WTC11 (cell line): ENCODE data around the gene PEX10. TPM values are rescaled to one million over a fixed set of nuclear protein-coding genes. Genes with fewer than 3 reads are reported as not detected.

Source experiments
- ATAC-seq: fragments of 200-7000 bp; cut with Tn5 transposase; 2 replicates; pipeline ENCODE4 v1.10.0; 2021; ENCODE audit warnings: mild to moderate bottlenecking, moderate library complexity
- CTCF ChIA-PET: fragments of 300-600 bp; sonication (Branson Sonifier 250); formaldehyde crosslinking; loops from one replicate; lab custom pipeline; 2021; ENCODE audit warnings: antibody characterized with exemption; lab: Charles Lee
- POLR2A ChIA-PET: fragments of 350-600 bp; sonication (Branson Sonifier 250); formaldehyde crosslinking; loops from one replicate; lab custom pipeline; 2021; ENCODE audit warnings: antibody characterized with exemption; lab: Charles Lee
- DNase-seq: peaks from one replicate; pipeline ENCODE4 v3.0.0; 2021; ENCODE audit warnings: low spot score
- H3K27ac Mint-ChIP-seq: 2 replicates; pipeline ENCODE4 v1.8.0; 2021; ENCODE audit warnings: mixed read lengths
- H3K27me3 Mint-ChIP-seq: 2 replicates; pipeline ENCODE4 v1.8.0; 2021; ENCODE audit warnings: low read depth, mild to moderate bottlenecking, moderate library complexity, mixed read lengths
- H3K36me3 Mint-ChIP-seq: 2 replicates; pipeline ENCODE4 v1.8.0; 2021; ENCODE audit warnings: mixed read lengths
- H3K4me1 Mint-ChIP-seq: 2 replicates; pipeline ENCODE4 v1.8.0; 2022; ENCODE audit warnings: mixed read lengths
- H3K4me3 Mint-ChIP-seq: 2 replicates; pipeline ENCODE4 v1.8.0; 2021; ENCODE audit warnings: mild to moderate bottlenecking, moderate library complexity, mixed read lengths
- H3K9me3 Mint-ChIP-seq: 2 replicates; pipeline ENCODE4 v1.8.0; 2021; ENCODE audit warnings: mixed read lengths
- CREB1 ChIP-seq: sonication (generic); formaldehyde crosslinking; IDR thresholded peaks from 2 replicates; pipeline ENCODE4 v1.8.0; 2023; ENCODE audit warnings: mild to moderate bottlenecking, missing genetic modification reagents
- ESRRA ChIP-seq: sonication (generic); formaldehyde crosslinking; IDR thresholded peaks from 2 replicates; pipeline ENCODE4 v1.8.1; 2022; ENCODE audit warnings: mild to moderate bottlenecking, missing genetic modification reagents, borderline replicate concordance
- ETV6 ChIP-seq: sonication (generic); formaldehyde crosslinking; IDR thresholded peaks from 2 replicates; pipeline ENCODE4 v1.8.1; 2022; ENCODE audit warnings: mild to moderate bottlenecking, missing genetic modification reagents
- FOXK1 ChIP-seq: sonication (generic); formaldehyde crosslinking; IDR thresholded peaks from 2 replicates; pipeline ENCODE4 v1.8.0; 2022; ENCODE audit warnings: mild to moderate bottlenecking, moderate library complexity, missing genetic modification reagents
- FOXP1 ChIP-seq: sonication (generic); formaldehyde crosslinking; IDR thresholded peaks from 2 replicates; pipeline ENCODE4 v1.8.0; 2022; ENCODE audit warnings: missing genetic modification reagents, mild to moderate bottlenecking, moderate library complexity, borderline replicate concordance
- IRF2 ChIP-seq: sonication (generic); formaldehyde crosslinking; IDR thresholded peaks from 2 replicates; pipeline ENCODE4 v1.8.0; 2022; ENCODE audit warnings: low read depth, missing genetic modification reagents, borderline replicate concordance
- MXD4 ChIP-seq: fragments of 250-450 bp; sonication (Bioruptor Pico); IDR thresholded peaks from 2 replicates; pipeline ENCODE4 v1.8.0; 2021; ENCODE audit warnings: mild to moderate bottlenecking, moderate library complexity, borderline replicate concordance
- RELA ChIP-seq: sonication (generic); formaldehyde crosslinking; IDR thresholded peaks from 2 replicates; pipeline ENCODE4 v1.8.1; 2022; ENCODE audit warnings: missing genetic modification reagents, mild to moderate bottlenecking, borderline replicate concordance
- SOX15 ChIP-seq: fragments of 250-450 bp; sonication (Bioruptor Pico); IDR thresholded peaks from 2 replicates; pipeline ENCODE4 v1.9.0; 2021; ENCODE audit warnings: mild to moderate bottlenecking
- ZNF138 ChIP-seq: sonication (generic); formaldehyde crosslinking; conservative IDR thresholded peaks from 2 replicates; pipeline ENCODE4 v1.8.1; 2022; ENCODE audit warnings: mild to moderate bottlenecking, moderate library complexity, missing genetic modification reagents
- ZNF232 ChIP-seq: sonication (generic); formaldehyde crosslinking; IDR thresholded peaks from 2 replicates; pipeline ENCODE4 v1.8.0; 2022; ENCODE audit warnings: mild to moderate bottlenecking, missing genetic modification reagents
- total RNA-seq: library from RNA; stranded (reverse); gene quantifications from 3 replicates; pipeline ENCODE4 v1.2.3, GENCODE V29; 2021
- TF ChIP-seq, protein P1 (sequence below): sonication (generic); formaldehyde crosslinking; IDR thresholded peaks from 2 replicates; pipeline ENCODE4 v1.8.1; 2023; ENCODE audit warnings: mild to moderate bottlenecking, moderate library complexity, missing genetic modification reagents
- TF ChIP-seq, protein P2 (sequence below): sonication (generic); formaldehyde crosslinking; conservative IDR thresholded peaks from 2 replicates; pipeline ENCODE4 v1.8.1; 2023; ENCODE audit warnings: mild to moderate bottlenecking, low read depth, missing genetic modification reagents, moderate library complexity
- TF ChIP-seq, protein P3 (sequence below): sonication (generic); formaldehyde crosslinking; IDR thresholded peaks from 2 replicates; pipeline ENCODE4 v1.8.1; 2022; ENCODE audit warnings: mild to moderate bottlenecking, missing genetic modification reagents, moderate library complexity, borderline replicate concordance
- TF ChIP-seq, protein P4 (sequence below): sonication (generic); formaldehyde crosslinking; IDR thresholded peaks from 2 replicates; pipeline ENCODE4 v1.8.1; 2023; ENCODE audit warnings: mild to moderate bottlenecking, missing genetic modification reagents, moderate library complexity
- TF ChIP-seq, protein P5 (sequence below): sonication (generic); formaldehyde crosslinking; IDR thresholded peaks from 2 replicates; pipeline ENCODE4 v1.8.1; 2022; ENCODE audit warnings: low read depth, mild to moderate bottlenecking, moderate library complexity, missing genetic modification reagents, borderline replicate concordance
- TF ChIP-seq, protein P6 (sequence below): sonication (generic); formaldehyde crosslinking; IDR thresholded peaks from 2 replicates; pipeline ENCODE4 v1.8.1; 2023; ENCODE audit warnings: mild to moderate bottlenecking, missing genetic modification reagents, borderline replicate concordance

The PEX10 gene
- total RNA-seq, 1 experiment from 2014 or later = 29.3 TPM

DNA sequence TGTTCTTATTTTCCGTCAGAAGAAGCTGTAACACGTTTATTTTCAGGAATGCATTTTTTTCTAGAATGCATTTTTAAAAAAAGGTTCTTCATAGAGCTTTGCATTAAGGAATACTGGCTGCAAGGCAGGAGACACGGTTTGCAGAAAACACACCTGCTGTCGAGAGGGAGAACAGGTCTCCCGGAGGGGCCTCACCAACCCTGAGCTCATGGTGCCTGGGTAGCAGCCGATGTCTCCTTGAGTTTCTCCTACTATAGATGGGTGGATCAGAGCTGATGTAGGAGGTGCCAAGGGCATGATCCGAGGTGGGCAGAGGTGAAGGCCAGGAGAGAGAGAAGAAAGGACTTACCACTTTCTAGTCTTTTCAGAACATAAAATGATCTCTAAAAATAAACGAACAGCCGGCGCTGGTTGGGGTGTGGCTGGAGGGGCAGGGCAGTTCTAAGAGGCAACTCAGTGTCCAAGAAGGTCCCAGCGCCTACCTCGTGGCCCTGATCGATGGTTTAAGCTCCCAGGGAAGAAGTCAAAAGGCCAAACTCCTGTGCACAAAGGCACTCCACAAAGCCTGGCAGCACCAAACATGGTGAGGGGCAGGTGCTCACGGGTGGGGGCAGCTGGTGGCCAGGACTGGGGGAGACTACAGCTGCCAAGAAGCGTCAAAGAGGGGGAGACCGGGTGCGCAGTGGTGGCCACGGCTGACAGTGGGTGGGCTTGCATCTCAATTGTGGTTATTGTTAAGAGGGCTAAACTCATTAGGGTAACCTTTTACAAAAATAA is 33.2 kb downstream of the PEX10 start:
- H3K4me3 Mint-ChIP-seq = no peak overlapping the region
- H3K27ac Mint-ChIP-seq = no peak overlapping the region

More for the DNA sequence above, 33.2 kb downstream of the PEX10 start:
- ChIA-PET CTCF (interaction anchor here (0.7 to 6.4 kb wide), 3 partner anchors 180 to 205 kb away, joined by 3 to 170 read pairs (median 5); partner anchors contain the start of gene FAAP20), POLR2A (interaction anchor here (0.5 to 0.9 kb wide), 2 partner anchors 184 to 190 kb away, joined by 3 read pairs; partner anchors contain the start of gene FAAP20)
- Mint-ChIP-seq H3K36me3 (no peaks in the 10 kb centered on the region), H3K9me3 (no peaks in the 10 kb centered on the region), H3K4me1 (no peaks in the 10 kb centered on the region), H3K27me3 (no peaks in the 10 kb centered on the region)
- TF ChIP-seq, protein P1, sequence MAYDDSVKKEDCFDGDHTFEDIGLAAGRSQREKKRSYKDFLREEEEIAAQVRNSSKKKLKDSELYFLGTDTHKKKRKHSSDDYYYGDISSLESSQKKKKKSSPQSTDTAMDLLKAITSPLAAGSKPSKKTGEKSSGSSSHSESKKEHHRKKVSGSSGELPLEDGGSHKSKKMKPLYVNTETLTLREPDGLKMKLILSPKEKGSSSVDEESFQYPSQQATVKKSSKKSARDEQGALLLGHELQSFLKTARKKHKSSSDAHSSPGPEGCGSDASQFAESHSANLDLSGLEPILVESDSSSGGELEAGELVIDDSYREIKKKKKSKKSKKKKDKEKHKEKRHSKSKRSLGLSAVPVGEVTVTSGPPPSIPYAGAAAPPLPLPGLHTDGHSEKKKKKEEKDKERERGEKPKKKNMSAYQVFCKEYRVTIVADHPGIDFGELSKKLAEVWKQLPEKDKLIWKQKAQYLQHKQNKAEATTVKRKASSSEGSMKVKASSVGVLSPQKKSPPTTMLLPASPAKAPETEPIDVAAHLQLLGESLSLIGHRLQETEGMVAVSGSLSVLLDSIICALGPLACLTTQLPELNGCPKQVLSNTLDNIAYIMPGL (CRISPR knock-in tag) = no peak
- TF ChIP-seq MXD4 (CRISPR knock-in tag) (no peak), IRF2 (CRISPR knock-in tag) (no peak), RELA (CRISPR knock-in tag) (no peak), ZNF232 (CRISPR knock-in tag) (no peak), CREB1 (CRISPR knock-in tag) (no peak), FOXK1 (CRISPR knock-in tag) (no peak), SOX15 (CRISPR knock-in tag) (no peak), ETV6 (CRISPR knock-in tag) (no peak), FOXP1 (CRISPR knock-in tag) (no peak), ZNF138 (CRISPR knock-in tag) (no peak), ESRRA (CRISPR knock-in tag) (no peak)
- TF ChIP-seq, protein P2, sequence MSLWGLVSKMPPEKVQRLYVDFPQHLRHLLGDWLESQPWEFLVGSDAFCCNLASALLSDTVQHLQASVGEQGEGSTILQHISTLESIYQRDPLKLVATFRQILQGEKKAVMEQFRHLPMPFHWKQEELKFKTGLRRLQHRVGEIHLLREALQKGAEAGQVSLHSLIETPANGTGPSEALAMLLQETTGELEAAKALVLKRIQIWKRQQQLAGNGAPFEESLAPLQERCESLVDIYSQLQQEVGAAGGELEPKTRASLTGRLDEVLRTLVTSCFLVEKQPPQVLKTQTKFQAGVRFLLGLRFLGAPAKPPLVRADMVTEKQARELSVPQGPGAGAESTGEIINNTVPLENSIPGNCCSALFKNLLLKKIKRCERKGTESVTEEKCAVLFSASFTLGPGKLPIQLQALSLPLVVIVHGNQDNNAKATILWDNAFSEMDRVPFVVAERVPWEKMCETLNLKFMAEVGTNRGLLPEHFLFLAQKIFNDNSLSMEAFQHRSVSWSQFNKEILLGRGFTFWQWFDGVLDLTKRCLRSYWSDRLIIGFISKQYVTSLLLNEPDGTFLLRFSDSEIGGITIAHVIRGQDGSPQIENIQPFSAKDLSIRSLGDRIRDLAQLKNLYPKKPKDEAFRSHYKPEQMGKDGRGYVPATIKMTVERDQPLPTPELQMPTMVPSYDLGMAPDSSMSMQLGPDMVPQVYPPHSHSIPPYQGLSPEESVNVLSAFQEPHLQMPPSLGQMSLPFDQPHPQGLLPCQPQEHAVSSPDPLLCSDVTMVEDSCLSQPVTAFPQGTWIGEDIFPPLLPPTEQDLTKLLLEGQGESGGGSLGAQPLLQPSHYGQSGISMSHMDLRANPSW (CRISPR knock-in tag) = no peak
- TF ChIP-seq, protein P3, sequence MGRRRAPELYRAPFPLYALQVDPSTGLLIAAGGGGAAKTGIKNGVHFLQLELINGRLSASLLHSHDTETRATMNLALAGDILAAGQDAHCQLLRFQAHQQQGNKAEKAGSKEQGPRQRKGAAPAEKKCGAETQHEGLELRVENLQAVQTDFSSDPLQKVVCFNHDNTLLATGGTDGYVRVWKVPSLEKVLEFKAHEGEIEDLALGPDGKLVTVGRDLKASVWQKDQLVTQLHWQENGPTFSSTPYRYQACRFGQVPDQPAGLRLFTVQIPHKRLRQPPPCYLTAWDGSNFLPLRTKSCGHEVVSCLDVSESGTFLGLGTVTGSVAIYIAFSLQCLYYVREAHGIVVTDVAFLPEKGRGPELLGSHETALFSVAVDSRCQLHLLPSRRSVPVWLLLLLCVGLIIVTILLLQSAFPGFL = no peak
- TF ChIP-seq, protein P4, sequence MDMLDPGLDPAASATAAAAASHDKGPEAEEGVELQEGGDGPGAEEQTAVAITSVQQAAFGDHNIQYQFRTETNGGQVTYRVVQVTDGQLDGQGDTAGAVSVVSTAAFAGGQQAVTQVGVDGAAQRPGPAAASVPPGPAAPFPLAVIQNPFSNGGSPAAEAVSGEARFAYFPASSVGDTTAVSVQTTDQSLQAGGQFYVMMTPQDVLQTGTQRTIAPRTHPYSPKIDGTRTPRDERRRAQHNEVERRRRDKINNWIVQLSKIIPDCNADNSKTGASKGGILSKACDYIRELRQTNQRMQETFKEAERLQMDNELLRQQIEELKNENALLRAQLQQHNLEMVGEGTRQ (CRISPR knock-in tag) = no peak
- TF ChIP-seq, protein P5, sequence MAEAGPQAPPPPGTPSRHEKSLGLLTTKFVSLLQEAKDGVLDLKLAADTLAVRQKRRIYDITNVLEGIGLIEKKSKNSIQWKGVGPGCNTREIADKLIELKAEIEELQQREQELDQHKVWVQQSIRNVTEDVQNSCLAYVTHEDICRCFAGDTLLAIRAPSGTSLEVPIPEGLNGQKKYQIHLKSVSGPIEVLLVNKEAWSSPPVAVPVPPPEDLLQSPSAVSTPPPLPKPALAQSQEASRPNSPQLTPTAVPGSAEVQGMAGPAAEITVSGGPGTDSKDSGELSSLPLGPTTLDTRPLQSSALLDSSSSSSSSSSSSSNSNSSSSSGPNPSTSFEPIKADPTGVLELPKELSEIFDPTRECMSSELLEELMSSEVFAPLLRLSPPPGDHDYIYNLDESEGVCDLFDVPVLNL (CRISPR knock-in tag) = no peak
- TF ChIP-seq, protein P6, sequence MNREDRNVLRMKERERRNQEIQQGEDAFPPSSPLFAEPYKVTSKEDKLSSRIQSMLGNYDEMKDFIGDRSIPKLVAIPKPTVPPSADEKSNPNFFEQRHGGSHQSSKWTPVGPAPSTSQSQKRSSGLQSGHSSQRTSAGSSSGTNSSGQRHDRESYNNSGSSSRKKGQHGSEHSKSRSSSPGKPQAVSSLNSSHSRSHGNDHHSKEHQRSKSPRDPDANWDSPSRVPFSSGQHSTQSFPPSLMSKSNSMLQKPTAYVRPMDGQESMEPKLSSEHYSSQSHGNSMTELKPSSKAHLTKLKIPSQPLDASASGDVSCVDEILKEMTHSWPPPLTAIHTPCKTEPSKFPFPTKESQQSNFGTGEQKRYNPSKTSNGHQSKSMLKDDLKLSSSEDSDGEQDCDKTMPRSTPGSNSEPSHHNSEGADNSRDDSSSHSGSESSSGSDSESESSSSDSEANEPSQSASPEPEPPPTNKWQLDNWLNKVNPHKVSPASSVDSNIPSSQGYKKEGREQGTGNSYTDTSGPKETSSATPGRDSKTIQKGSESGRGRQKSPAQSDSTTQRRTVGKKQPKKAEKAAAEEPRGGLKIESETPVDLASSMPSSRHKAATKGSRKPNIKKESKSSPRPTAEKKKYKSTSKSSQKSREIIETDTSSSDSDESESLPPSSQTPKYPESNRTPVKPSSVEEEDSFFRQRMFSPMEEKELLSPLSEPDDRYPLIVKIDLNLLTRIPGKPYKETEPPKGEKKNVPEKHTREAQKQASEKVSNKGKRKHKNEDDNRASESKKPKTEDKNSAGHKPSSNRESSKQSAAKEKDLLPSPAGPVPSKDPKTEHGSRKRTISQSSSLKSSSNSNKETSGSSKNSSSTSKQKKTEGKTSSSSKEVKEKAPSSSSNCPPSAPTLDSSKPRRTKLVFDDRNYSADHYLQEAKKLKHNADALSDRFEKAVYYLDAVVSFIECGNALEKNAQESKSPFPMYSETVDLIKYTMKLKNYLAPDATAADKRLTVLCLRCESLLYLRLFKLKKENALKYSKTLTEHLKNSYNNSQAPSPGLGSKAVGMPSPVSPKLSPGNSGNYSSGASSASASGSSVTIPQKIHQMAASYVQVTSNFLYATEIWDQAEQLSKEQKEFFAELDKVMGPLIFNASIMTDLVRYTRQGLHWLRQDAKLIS = no peak
- DNase-seq = no peak
- no peak for ATAC-seq
